ENCODE data around the gene AGTRAP. TPM values are rescaled to one million over a fixed set of nuclear protein-coding genes. Genes with fewer than 3 reads are reported as not detected.

The AGTRAP gene
- total and polyA plus RNA-seq, 9 of the 15 experiments (the other 6 are each of a cell fraction or from before 2014, with no cell fraction given) = 26.8 to 105 (median 57.5) TPM

DNA sequence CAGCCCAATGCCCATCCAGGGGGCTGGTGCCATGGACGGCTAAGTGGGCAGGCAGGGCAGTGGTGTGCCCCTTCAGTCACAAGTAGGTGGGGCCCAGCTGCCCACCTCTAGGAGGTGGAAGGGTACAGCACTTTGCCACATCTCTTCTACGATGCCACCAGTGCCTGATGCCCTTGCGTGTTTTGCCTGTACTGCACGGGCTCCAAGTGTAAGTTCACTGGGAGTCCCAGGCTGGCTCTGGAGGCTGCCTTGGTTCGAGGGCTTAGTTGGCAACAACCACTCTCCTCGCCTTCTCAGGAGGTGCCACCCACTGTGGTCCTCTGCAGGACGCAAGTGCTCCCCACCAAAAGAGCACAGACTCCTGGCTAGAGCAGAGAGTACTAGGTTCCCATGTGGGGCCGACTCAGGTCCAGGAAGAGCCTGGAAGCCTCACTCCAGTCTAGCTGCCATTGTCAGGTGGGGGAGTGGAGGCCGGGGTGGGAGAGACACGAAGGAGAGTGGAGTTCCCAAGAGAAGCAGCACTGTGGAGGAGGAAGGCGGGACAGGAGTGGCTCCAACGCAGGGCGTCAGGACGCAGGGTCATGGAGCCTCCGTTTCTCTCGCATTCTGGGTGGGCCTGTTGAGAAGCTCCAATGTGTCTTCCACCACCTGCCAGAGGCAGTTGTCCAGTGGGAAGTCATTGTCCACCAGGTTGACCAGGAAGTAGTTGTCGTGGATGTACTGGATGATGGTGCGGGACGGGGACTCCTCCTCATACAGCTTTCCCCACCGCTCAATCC lies 54.4 kb downstream of the AGTRAP start:
- in situ Hi-C loops (cut with MboI) (no loop called here), intact Hi-C loops (cut with micrococcal nuclease) (no loop called here)
- FAIRE-seq (no peak), ATAC-seq (no peak), DNase-seq (ENCODE audit: extremely low read depth in 1 of 4, low spot score in 3 of 4) (no peak)
- POLR2A ChIA-PET = interaction anchor here (0.6 to 10.5 kb wide), 13 partner anchors 12 to 954 kb away, joined by 3 to 107 read pairs (median 4); partner anchors contain the start of gene CLCN6
- BruUV-seq (replicated peaks) = no TSS peak
- CTCF ChIA-PET (ENCODE audit: low intra/inter-chr PET ratio) = no interaction called here
- Histone ChIP-seq H3K79me2 (ENCODE audit: control insufficient read depth, insufficient read depth, low read length) (peaks cover 18% of the 10 kb centered on the region; the same call in 2 of the 3 replicates), H4K20me1 (replicated peaks; ENCODE audit: control insufficient read depth, insufficient read depth, low read length) (no peaks in the 10 kb centered on the region), H3K4me3 (no peak overlapping the region), H3K9me1 (ENCODE audit: control insufficient read depth, insufficient read depth, low read length) (no peaks in the 10 kb centered on the region), H3K27me3 (ENCODE audit: control insufficient read depth in 2 of 2, insufficient read depth in 2 of 2, low read length in 2 of 2) (no peaks in the 10 kb centered on the region), H3K9me3 (replicated peaks; ENCODE audit: control insufficient read depth, insufficient read depth, low read depth, low read length) (no peaks in the 10 kb centered on the region), H3K27ac (ENCODE audit: extremely low read depth, low read depth, low read length) (peak overlapping the region; percentile 73), H2AFZ (ENCODE audit: low read depth, low read length) (no peak overlapping the region), H3K9ac (ENCODE audit: insufficient read depth in 1 of 2, low read depth in 2 of 2, low read length in 2 of 2) (peak overlapping the region; percentile 39 to 85), H3K36me3 (ENCODE audit: control insufficient read depth, insufficient read depth, low read length) (peaks cover 76% of the 10 kb centered on the region), H3K4me2 (ENCODE audit: insufficient read depth, low read length) (peak overlapping the region; percentile 42), H3K4me1 (replicated peaks in 1 of 2; ENCODE audit: control insufficient read depth in 2 of 2, insufficient read depth in 2 of 2, low read length in 2 of 2) (peaks cover 70 to 92% of the 10 kb centered on the region in 2 experiments)
- 77% methylated on average over 20 of the region's 20 CpGs for WGBS (ENCODE audit: insufficient coverage, low coverage, missing lambda C conversion rate)
- no peak for TF ChIP-seq PML (IDR thresholded peaks at IDR 0.05; ENCODE audit: low read length)
- no peak for TF ChIP-seq SIN3B (IDR thresholded peaks at IDR 0.05; ENCODE audit: low read depth)
- no peak for TF ChIP-seq NONO (IDR thresholded peaks at IDR 0.05; ENCODE audit: low read depth in 2 of 2, low read length in 1 of 2)
- peak; percentile 29; the same call in 1 of the 2 replicates for TF ChIP-seq ERF (CRISPR knock-in tag; IDR thresholded peaks at IDR 0.05)
- no peak for TF ChIP-seq PURB (CRISPR knock-in tag; IDR thresholded peaks at IDR 0.05; ENCODE audit: low read depth)
- TF ChIP-seq ZBTB1 (CRISPR knock-in tag; IDR thresholded peaks at IDR 0.05; ENCODE audit: borderline replicate concordance, low read depth) = peak; percentile 60; the same call in 1 of the 2 replicates
- TF ChIP-seq PHTF2 (CRISPR knock-in tag; IDR thresholded peaks at IDR 0.05) = no peak
- TF ChIP-seq PKNOX1 (IDR thresholded peaks at IDR 0.05) = no peak
- TF ChIP-seq, protein P1, sequence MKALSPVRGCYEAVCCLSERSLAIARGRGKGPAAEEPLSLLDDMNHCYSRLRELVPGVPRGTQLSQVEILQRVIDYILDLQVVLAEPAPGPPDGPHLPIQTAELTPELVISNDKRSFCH (CRISPR knock-in tag; IDR thresholded peaks at IDR 0.05) = no peak
- TF ChIP-seq, protein P1 (tag; IDR thresholded peaks at IDR 0.05) = no peak
- no peak for TF ChIP-seq ARHGAP35 (IDR thresholded peaks at IDR 0.05; ENCODE audit: partially characterized antibody)
- TF ChIP-seq NR2C2 (CRISPR knock-in tag; IDR thresholded peaks at IDR 0.05) = no peak
- TF ChIP-seq NR2C2 (tag; IDR thresholded peaks at IDR 0.05) = peak; percentile 81; the same call in 1 of the 2 replicates
- TF ChIP-seq XRCC3 (IDR thresholded peaks at IDR 0.05) = no peak
- no peak for TF ChIP-seq HOXB6 (CRISPR knock-in tag; IDR thresholded peaks at IDR 0.05; ENCODE audit: borderline replicate concordance)
- peak; percentile 49; the same call in 1 of the 2 replicates for TF ChIP-seq RBFOX2 (IDR thresholded peaks at IDR 0.05; ENCODE audit: low read depth, low read length)
- 0 out of 4 replicates have a peak, but pooled peaks of 1 of the 2 experiments have one; percentile 5 for TF ChIP-seq SRF (CRISPR knock-in tag; IDR thresholded peaks at IDR 0.05)
- no peak for TF ChIP-seq MTF1 (CRISPR knock-in tag; IDR thresholded peaks at IDR 0.05; ENCODE audit: borderline replicate concordance)
- TF ChIP-seq ZNF639 (CRISPR knock-in tag; conservative IDR thresholded peaks at IDR 0.05 in 1 of 2, IDR thresholded peaks at IDR 0.05 in 1 of 2) = peak in 1 of 2 experiments; percentile 34; a peak in 1 of 4 replicates
- no peak for TF ChIP-seq SMARCA4 (IDR thresholded peaks at IDR 0.05)
